PFSK-1 (cell line): ENCODE measurements around the gene GMPR.
A peak's percentile ranks its signal among the peaks of the same experiment; 100 is the strongest.

ENCODE experiments used
- POLR2AphosphoS5 ChIP-seq: IDR thresholded peaks from 2 replicates; pipeline ENCODE4 v1.6.1; 2012; ENCODE audit warnings: low read depth, mild to moderate bottlenecking, control low read depth, low read length, moderate library complexity
- TF ChIP-seq, protein P1 (sequence below), 2 experiments: IDR thresholded peaks; 2 replicates each; pipeline versions ENCODE4 v1.6.1 to v1.8.0; 2011 to 2012; ENCODE audit warnings: low read depth in 2 of 2, low read length in 2 of 2, control low read depth in 1 of 2, inconsistent platforms in 1 of 2, mild to moderate bottlenecking in 1 of 2, moderate library complexity in 1 of 2; ENCODE audit not compliant: insufficient read depth in 1 of 2

DNA sequence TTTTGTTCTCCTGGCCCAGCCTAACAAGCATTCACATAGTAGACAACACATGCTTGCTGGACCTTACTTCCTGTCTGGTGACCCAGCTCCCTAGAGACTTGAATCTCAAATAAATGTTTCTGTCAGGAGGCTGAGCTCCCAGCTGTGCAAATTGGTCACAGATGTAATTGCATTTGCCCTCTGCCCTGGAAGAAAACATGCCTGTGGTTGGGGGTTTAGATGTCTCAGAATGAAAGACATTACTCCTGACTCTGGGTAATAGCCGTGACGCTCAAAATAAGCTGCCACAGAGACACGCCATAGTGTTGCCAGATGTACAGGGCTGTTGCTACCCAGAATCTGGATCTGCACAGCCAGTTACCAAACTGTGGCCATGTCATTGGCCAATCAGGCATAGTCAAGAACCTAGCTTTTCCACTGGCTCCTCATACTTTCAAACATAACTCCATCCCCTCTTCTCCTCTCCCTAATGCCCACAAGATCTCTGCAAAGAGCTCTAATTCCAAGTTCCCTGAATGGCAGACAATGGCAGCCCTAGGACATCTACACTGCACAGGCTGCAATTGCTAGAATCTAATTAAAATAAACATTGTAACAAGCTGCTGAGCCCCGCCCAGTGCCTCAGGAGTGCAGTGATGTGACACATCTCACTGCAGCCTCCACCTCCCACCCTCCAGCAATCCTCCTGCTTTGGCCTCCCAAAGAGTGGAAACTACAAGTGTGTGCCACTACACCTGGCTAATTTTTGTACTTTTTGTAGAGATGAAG is 32.8 kb upstream of the GMPR start:
- TF ChIP-seq, protein P1, sequence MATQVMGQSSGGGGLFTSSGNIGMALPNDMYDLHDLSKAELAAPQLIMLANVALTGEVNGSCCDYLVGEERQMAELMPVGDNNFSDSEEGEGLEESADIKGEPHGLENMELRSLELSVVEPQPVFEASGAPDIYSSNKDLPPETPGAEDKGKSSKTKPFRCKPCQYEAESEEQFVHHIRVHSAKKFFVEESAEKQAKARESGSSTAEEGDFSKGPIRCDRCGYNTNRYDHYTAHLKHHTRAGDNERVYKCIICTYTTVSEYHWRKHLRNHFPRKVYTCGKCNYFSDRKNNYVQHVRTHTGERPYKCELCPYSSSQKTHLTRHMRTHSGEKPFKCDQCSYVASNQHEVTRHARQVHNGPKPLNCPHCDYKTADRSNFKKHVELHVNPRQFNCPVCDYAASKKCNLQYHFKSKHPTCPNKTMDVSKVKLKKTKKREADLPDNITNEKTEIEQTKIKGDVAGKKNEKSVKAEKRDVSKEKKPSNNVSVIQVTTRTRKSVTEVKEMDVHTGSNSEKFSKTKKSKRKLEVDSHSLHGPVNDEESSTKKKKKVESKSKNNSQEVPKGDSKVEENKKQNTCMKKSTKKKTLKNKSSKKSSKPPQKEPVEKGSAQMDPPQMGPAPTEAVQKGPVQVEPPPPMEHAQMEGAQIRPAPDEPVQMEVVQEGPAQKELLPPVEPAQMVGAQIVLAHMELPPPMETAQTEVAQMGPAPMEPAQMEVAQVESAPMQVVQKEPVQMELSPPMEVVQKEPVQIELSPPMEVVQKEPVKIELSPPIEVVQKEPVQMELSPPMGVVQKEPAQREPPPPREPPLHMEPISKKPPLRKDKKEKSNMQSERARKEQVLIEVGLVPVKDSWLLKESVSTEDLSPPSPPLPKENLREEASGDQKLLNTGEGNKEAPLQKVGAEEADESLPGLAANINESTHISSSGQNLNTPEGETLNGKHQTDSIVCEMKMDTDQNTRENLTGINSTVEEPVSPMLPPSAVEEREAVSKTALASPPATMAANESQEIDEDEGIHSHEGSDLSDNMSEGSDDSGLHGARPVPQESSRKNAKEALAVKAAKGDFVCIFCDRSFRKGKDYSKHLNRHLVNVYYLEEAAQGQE (IDR thresholded peaks at IDR 0.05; ENCODE audit: insufficient read depth in 1 of 2, low read depth in 2 of 2, low read length in 2 of 2) = peak in 1 of 2 experiments; percentile 71; a peak in 1 of 4 replicates
- no peak; the same call in 1 of the 2 replicates for TF ChIP-seq POLR2AphosphoS5
